ENCODE data around the gene NOVA2. TPM values are rescaled to one million over a fixed set of nuclear protein-coding genes. Genes with fewer than 3 reads are reported as not detected.

NOVA2 gene
- total RNA-seq, 1 experiment from 2014 or later = not detected

GRCh38 chr19:45962021-45962420, 11.6 kb downstream of the NOVA2 start:
- CTCF ChIA-PET = no interaction called here
- H3K4me3 Mint-ChIP-seq (ENCODE audit: unreplicated experiment) = no peak overlapping the region
- BruUV-seq (replicated peaks) = no TSS peak
- POLR2A ChIA-PET = interaction anchor here (0.7 kb wide), 1 partner anchor 59 kb away, joined by 3 read pairs; the partner anchor contains the start of gene MYPOP
- DNase-seq (ENCODE audit: unreplicated experiment) = no peak
- H3K36me3 Mint-ChIP-seq (ENCODE audit: insufficient read depth, unreplicated experiment) = no peaks in the 10 kb centered on the region
- no peak overlapping the region for H3K27ac Mint-ChIP-seq (ENCODE audit: low read depth, unreplicated experiment)
- TF ChIP-seq, protein P1, sequence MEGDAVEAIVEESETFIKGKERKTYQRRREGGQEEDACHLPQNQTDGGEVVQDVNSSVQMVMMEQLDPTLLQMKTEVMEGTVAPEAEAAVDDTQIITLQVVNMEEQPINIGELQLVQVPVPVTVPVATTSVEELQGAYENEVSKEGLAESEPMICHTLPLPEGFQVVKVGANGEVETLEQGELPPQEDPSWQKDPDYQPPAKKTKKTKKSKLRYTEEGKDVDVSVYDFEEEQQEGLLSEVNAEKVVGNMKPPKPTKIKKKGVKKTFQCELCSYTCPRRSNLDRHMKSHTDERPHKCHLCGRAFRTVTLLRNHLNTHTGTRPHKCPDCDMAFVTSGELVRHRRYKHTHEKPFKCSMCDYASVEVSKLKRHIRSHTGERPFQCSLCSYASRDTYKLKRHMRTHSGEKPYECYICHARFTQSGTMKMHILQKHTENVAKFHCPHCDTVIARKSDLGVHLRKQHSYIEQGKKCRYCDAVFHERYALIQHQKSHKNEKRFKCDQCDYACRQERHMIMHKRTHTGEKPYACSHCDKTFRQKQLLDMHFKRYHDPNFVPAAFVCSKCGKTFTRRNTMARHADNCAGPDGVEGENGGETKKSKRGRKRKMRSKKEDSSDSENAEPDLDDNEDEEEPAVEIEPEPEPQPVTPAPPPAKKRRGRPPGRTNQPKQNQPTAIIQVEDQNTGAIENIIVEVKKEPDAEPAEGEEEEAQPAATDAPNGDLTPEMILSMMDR (IDR thresholded peaks at IDR 0.05; ENCODE audit: unreplicated experiment) = no peak
- peaks cover 42% of the 10 kb centered on the region for H3K27me3 Mint-ChIP-seq (ENCODE audit: insufficient read depth, unreplicated experiment)
- no peaks in the 10 kb centered on the region for H3K9me3 Mint-ChIP-seq (ENCODE audit: unreplicated experiment)
- peaks cover 21% of the 10 kb centered on the region for H3K4me1 Mint-ChIP-seq (ENCODE audit: insufficient read depth, unreplicated experiment)
- intact Hi-C loops (cut with micrococcal nuclease) = no loop called here

DNA sequence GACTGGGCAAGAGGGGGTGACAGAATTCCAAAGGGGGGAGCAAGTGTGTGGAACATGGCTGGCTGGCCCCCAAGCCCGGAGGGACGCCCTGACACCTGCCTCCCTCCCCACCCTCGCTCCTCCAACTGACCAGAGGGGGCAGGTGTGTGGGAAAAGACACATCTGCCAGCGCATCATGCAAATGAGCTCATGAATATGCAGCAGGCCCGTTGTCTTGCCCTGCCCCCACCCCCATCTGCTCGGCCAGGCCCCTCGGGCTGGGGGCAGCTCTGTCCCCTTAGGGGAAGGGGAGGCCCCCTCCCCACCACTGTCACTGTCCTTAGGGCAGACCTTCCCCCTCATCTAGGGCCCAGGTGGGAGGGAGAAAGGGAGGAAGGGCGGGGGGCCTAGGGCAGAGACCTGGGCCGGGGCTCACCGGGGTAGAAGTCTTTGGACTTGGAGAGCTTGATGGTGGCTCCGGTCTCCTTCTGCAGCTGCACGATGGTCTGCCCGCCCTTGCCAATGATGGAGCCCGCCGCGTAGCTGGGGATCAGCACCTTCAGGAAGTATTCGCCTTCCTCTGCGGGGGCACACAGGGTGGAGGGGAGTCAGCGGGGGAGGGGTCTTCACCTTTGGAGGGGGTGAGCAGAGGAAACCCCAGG, 12.9 kb downstream of the NOVA2 start:
- peaks cover 30% of the 10 kb centered on the region for H3K27me3 Mint-ChIP-seq (ENCODE audit: insufficient read depth, unreplicated experiment)
- peak overlapping the region; percentile 1 for H3K27ac Mint-ChIP-seq (ENCODE audit: low read depth, unreplicated experiment)
- TF ChIP-seq, protein P1 (IDR thresholded peaks at IDR 0.05; ENCODE audit: unreplicated experiment) = no peak
- no peak overlapping the region for H3K4me3 Mint-ChIP-seq (ENCODE audit: unreplicated experiment)
- ChIA-PET CTCF (no interaction called here), POLR2A (no interaction called here)
- peak; percentile 23 for DNase-seq (ENCODE audit: unreplicated experiment)
- H3K4me1 Mint-ChIP-seq (ENCODE audit: insufficient read depth, unreplicated experiment) = peaks cover 21% of the 10 kb centered on the region
- no peaks in the 10 kb centered on the region for H3K9me3 Mint-ChIP-seq (ENCODE audit: unreplicated experiment)
- no TSS peak for BruUV-seq (replicated peaks)
- intact Hi-C loops (cut with micrococcal nuclease) = no loop called here
- no peaks in the 10 kb centered on the region for H3K36me3 Mint-ChIP-seq (ENCODE audit: insufficient read depth, unreplicated experiment)

- no peaks in the 10 kb centered on the region for H3K36me3 Mint-ChIP-seq (ENCODE audit: insufficient read depth, unreplicated experiment)
- no peak for DNase-seq (ENCODE audit: unreplicated experiment)
- H3K27ac Mint-ChIP-seq (ENCODE audit: low read depth, unreplicated experiment) = no peak overlapping the region
- intact Hi-C loops (cut with micrococcal nuclease) = no loop called here
- H3K9me3 Mint-ChIP-seq (ENCODE audit: unreplicated experiment) = no peaks in the 10 kb centered on the region
- peaks cover 30% of the 10 kb centered on the region for H3K4me1 Mint-ChIP-seq (ENCODE audit: insufficient read depth, unreplicated experiment)
- CTCF ChIA-PET = interaction anchor here (0.5 kb wide), 1 partner anchor 111 kb away, joined by 3 read pairs; no protein-coding TSS in a partner anchor
- H3K4me3 Mint-ChIP-seq (ENCODE audit: unreplicated experiment) = no peak overlapping the region
- POLR2A ChIA-PET = interaction anchor here (0.6 to 1.2 kb wide), 2 partner anchors 11 to 36 kb away, joined by 3 read pairs; partner anchors contain the start of gene CCDC61
- no TSS peak for BruUV-seq (replicated peaks)
- H3K27me3 Mint-ChIP-seq (ENCODE audit: insufficient read depth, unreplicated experiment) = peaks cover 18% of the 10 kb centered on the region
- TF ChIP-seq, protein P1 (IDR thresholded peaks at IDR 0.05; ENCODE audit: unreplicated experiment) = no peak
These were observed 14.1 kb downstream of the NOVA2 start for GRCh38 chr19:45959517-45960025.

DNA sequence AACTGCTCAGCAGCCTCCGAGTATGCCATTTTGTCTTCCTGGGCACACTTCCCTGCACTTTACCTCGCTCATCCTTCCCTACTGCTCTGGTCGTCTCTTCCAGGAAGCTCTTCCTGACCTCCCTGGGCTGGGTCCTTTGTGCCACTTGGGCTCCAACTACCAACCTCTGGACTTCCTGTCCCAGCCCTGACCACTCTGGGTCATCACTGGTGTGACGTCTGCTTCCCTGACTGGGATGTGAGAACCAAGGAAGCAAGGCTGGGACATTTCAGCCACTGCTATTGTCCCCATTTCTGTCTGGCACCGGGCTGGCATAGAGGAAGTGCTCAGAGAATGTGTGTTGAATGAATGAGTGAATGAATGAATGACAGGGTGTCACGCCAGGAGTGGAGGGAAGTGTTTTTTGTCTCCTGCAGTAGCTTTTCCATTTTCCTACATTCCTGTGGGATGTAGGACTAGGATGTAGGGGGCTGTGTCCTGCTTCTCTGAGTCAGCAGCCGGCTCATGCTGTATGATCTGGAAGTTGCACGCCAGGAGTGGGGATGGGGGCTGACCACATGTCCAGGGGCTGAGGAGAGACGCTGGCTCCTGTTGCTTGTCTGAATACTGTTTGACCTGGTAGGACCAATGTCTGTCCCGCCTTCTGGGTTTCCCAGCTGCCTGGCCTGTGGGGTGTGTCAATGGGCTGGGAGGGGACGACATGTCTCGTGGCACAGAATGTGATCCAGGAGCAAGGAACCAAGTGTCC, 14.7 kb downstream of the NOVA2 start:
- ChIA-PET CTCF (no interaction called here), POLR2A (interaction anchor here (1.2 kb wide), 1 partner anchor 37 kb away, joined by 3 read pairs; the partner anchor contains the start of gene CCDC61)
- H3K4me1 Mint-ChIP-seq (ENCODE audit: insufficient read depth, unreplicated experiment) = peaks cover 30% of the 10 kb centered on the region

More for the DNA sequence above, 14.7 kb downstream of the NOVA2 start:
- H3K36me3 Mint-ChIP-seq (ENCODE audit: insufficient read depth, unreplicated experiment) = no peaks in the 10 kb centered on the region
- TF ChIP-seq, protein P1 (IDR thresholded peaks at IDR 0.05; ENCODE audit: unreplicated experiment) = no peak
- no TSS peak for BruUV-seq (replicated peaks)
- H3K9me3 Mint-ChIP-seq (ENCODE audit: unreplicated experiment) = no peaks in the 10 kb centered on the region
- intact Hi-C loops (cut with micrococcal nuclease) = no loop called here
- peaks cover 16% of the 10 kb centered on the region for H3K27me3 Mint-ChIP-seq (ENCODE audit: insufficient read depth, unreplicated experiment)
- H3K4me3 Mint-ChIP-seq (ENCODE audit: unreplicated experiment) = no peak overlapping the region
- H3K27ac Mint-ChIP-seq (ENCODE audit: low read depth, unreplicated experiment) = no peak overlapping the region
- DNase-seq (ENCODE audit: unreplicated experiment) = no peak

All from MCF 10A (cell line).